CD4-positive, alpha-beta T cell (primary cell): ENCODE data around the gene STAMBP. TPM values are rescaled to one million over a fixed set of nuclear protein-coding genes. Genes with fewer than 3 reads are reported as not detected.

Experiments
- ATAC-seq: fragments of 200-7000 bp; cut with Tn5 transposase; one replicate; pipeline ENCODE4 v1.10.0; 2022; ENCODE audit warnings: mild to moderate bottlenecking; ENCODE audit not compliant: poor library complexity
- CTCF ChIA-PET: fragments of 350-600 bp; sonication (Branson Sonifier 250); formaldehyde crosslinking; loops from one replicate; lab custom pipeline; 2021; ENCODE audit warnings: antibody characterized with exemption, inconsistent platforms; lab: Charles Lee
- POLR2A ChIA-PET: fragments of 350-600 bp; sonication (Branson Sonifier 250); formaldehyde crosslinking; loops from one replicate; lab custom pipeline; 2021; ENCODE audit warnings: antibody characterized with exemption, inconsistent platforms; lab: Charles Lee
- DNase-seq, 14 experiments: peaks; one replicate each; pipeline ENCODE4 v3.0.0-alpha.2; 2013 to 2020; ENCODE audit warnings: mixed read lengths in 2 of 14
- H3K27ac ChIP-seq, 2 donors: one replicate each; pipeline versions ENCODE4 v1.5.1 to v1.7.0; 2013; ENCODE audit warnings: low read length in 2 of 2, low read depth in 1 of 2, mild to moderate bottlenecking in 1 of 2
- H3K27me3 ChIP-seq, 2 experiments: 1 replicate in 1 of 2; 2 replicates in 1 of 2; pipeline versions ENCODE4 v1.6.1 to v1.7.0; 2013; ENCODE audit warnings: low read length in 2 of 2, control low read depth in 1 of 2, mild to moderate bottlenecking in 1 of 2, moderate library complexity in 1 of 2; ENCODE audit not compliant: insufficient read depth in 2 of 2, control insufficient read depth in 1 of 2
- H3K36me3 ChIP-seq: one replicate; pipeline ENCODE4 v1.6.1; 2013; ENCODE audit warnings: low read length, control low read depth; ENCODE audit not compliant: insufficient read depth
- H3K4me1 ChIP-seq: one replicate; pipeline ENCODE4 v1.6.1; 2013; ENCODE audit warnings: low read length, control low read depth; ENCODE audit not compliant: insufficient read depth
- H3K4me3 ChIP-seq: one replicate; pipeline ENCODE4 v1.5.1; 2013; ENCODE audit warnings: mild to moderate bottlenecking, low read length, moderate library complexity
- H3K9me3 ChIP-seq, 2 experiments: 1 replicate in 1 of 2; 2 replicates in 1 of 2; pipeline versions ENCODE4 v1.6.1 to v1.7.0; 2013; ENCODE audit warnings: low read length in 2 of 2, mild to moderate bottlenecking in 2 of 2, control low read depth in 1 of 2, moderate library complexity in 1 of 2; ENCODE audit not compliant: control insufficient read depth in 1 of 2, insufficient read depth in 1 of 2
- H3K27ac Mint-ChIP-seq: one replicate; pipeline ENCODE4 v1.8.0; 2020; ENCODE audit warnings: mixed read lengths
- H3K27me3 Mint-ChIP-seq: one replicate; pipeline ENCODE4 v1.8.0; 2021; ENCODE audit warnings: mixed read lengths
- H3K36me3 Mint-ChIP-seq: one replicate; pipeline ENCODE4 v1.8.0; 2021; ENCODE audit warnings: low read depth, mixed read lengths
- H3K4me1 Mint-ChIP-seq: one replicate; pipeline ENCODE4 v1.8.0; 2021; ENCODE audit warnings: low read depth, mixed read lengths
- H3K4me3 Mint-ChIP-seq: one replicate; pipeline ENCODE4 v1.8.0; 2020; ENCODE audit warnings: mild to moderate bottlenecking, mixed read lengths
- H3K9me3 Mint-ChIP-seq: one replicate; pipeline ENCODE4 v1.8.0; 2020; ENCODE audit warnings: mixed read lengths
- intact Hi-C, 2 experiments: fragments of 100-400 bp; cut with DNase I in 1 of 2; cut with micrococcal nuclease in 1 of 2; formaldehyde crosslinking; loops; one replicate each; pipeline versions ENCODE4 v1.15.1 to v1.9.0; 2023 to 2025; cut with DNase I, micrococcal nuclease
- total RNA-seq, 174 experiments: library from RNA in 2 of 174; stranded (reverse) in 2 of 174; gene quantifications; one replicate each; pipeline ENCODE4 v1.2.3 and lab custom pipeline; 2021 to 2026
- TF ChIP-seq, protein P1 (sequence below): fragments of 200-600 bp; IDR thresholded peaks from one replicate; pipeline ENCODE4 v1.8.0; 2022; ENCODE audit warnings: antibody characterized with exemption, mild to moderate bottlenecking

The STAMBP gene
- total RNA-seq, 2 experiments from 2014 or later = 11.3 to 13.8 TPM

- Histone ChIP-seq H3K27me3 (no peaks in the 10 kb centered on the region), H3K27ac (no peak overlapping the region), H3K4me3 (no peak overlapping the region), H3K4me1 (no peaks in the 10 kb centered on the region), H3K36me3 (no peaks in the 10 kb centered on the region), H3K9me3 (no peaks in the 10 kb centered on the region)
- ATAC-seq (no peak), DNase-seq (no peak)
- TF ChIP-seq, protein P1, sequence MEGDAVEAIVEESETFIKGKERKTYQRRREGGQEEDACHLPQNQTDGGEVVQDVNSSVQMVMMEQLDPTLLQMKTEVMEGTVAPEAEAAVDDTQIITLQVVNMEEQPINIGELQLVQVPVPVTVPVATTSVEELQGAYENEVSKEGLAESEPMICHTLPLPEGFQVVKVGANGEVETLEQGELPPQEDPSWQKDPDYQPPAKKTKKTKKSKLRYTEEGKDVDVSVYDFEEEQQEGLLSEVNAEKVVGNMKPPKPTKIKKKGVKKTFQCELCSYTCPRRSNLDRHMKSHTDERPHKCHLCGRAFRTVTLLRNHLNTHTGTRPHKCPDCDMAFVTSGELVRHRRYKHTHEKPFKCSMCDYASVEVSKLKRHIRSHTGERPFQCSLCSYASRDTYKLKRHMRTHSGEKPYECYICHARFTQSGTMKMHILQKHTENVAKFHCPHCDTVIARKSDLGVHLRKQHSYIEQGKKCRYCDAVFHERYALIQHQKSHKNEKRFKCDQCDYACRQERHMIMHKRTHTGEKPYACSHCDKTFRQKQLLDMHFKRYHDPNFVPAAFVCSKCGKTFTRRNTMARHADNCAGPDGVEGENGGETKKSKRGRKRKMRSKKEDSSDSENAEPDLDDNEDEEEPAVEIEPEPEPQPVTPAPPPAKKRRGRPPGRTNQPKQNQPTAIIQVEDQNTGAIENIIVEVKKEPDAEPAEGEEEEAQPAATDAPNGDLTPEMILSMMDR = no peak
- Mint-ChIP-seq H3K4me3 (no peak overlapping the region), H3K4me1 (no peaks in the 10 kb centered on the region), H3K27ac (no peak overlapping the region), H3K36me3 (no peaks in the 10 kb centered on the region), H3K27me3 (no peaks in the 10 kb centered on the region), H3K9me3 (no peaks in the 10 kb centered on the region)
- ChIA-PET POLR2A (no interaction called here), CTCF (no interaction called here)
- intact Hi-C loops = loop anchor here in 1 of 2 experiments (10.0 kb wide), 1 partner anchor 95 kb away; the partner anchor contains the start of gene STAMBP
These were observed 91.0 kb downstream of the STAMBP start for GRCh38 chr2:73919596-73920228.

- Mint-ChIP-seq H3K4me3 (no peak overlapping the region), H3K9me3 (no peaks in the 10 kb centered on the region), H3K36me3 (no peaks in the 10 kb centered on the region), H3K27me3 (no peaks in the 10 kb centered on the region), H3K4me1 (peaks cover under 1% of the 10 kb centered on the region), H3K27ac (no peak overlapping the region)
- TF ChIP-seq, protein P1 = no peak
- ATAC-seq = peak; percentile 78
- POLR2A ChIA-PET = no interaction called here
- H3K9me3 ChIP-seq = no peaks in the 10 kb centered on the region
- no peak overlapping the region for H3K4me3 ChIP-seq
- intact Hi-C loops = loop anchor here in 1 of 2 experiments (10.0 kb wide), 1 partner anchor 96 kb away; the partner anchor contains the start of gene STAMBP
- peaks cover 2% of the 10 kb centered on the region for H3K4me1 ChIP-seq
- no peaks in the 10 kb centered on the region for H3K27me3 ChIP-seq
- peak in 10 of 14 experiments; percentile 12 to 67 (median 26) for DNase-seq
- CTCF ChIA-PET = no interaction called here
- H3K27ac ChIP-seq = no peak overlapping the region
- no peaks in the 10 kb centered on the region for H3K36me3 ChIP-seq
These were observed 92.1 kb downstream of the STAMBP start for GRCh38 chr2:73920577-73921545.

DNA sequence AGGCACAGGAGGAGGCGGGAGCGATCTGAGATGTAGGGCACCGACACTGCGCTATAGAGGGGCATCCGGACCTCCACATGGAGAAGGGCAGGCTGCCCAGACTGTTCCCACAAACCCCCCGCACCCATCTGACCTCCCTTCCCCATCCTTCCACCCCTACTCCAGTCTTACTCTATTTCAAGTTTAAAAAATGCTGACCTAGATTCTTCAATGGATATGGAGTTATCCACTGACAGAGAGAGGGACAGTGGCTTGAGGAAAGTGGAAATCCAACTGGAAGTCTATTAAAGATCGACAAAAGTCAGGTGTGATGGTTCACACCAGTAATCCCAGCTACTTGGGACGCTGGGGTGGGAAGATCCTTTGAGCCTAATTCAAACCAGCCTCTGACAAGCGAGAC is 92.8 kb downstream of the STAMBP start:
- no peak overlapping the region for H3K27ac Mint-ChIP-seq

More for the DNA sequence above, 92.8 kb downstream of the STAMBP start:
- no peaks in the 10 kb centered on the region for H3K9me3 Mint-ChIP-seq
- H3K4me3 Mint-ChIP-seq = no peak overlapping the region
- no peak for DNase-seq
- Histone ChIP-seq H3K27ac (no peak overlapping the region), H3K9me3 (no peaks in the 10 kb centered on the region), H3K4me1 (peaks cover 4% of the 10 kb centered on the region), H3K27me3 (no peaks in the 10 kb centered on the region), H3K36me3 (no peaks in the 10 kb centered on the region), H3K4me3 (no peak overlapping the region)
- intact Hi-C loops = loop anchor here in 1 of 2 experiments (10.0 kb wide), 1 partner anchor 97 kb away; the partner anchor contains the start of gene STAMBP
- peaks cover 7% of the 10 kb centered on the region for H3K4me1 Mint-ChIP-seq
- no peaks in the 10 kb centered on the region for H3K27me3 Mint-ChIP-seq
- TF ChIP-seq, protein P1 = no peak
- ChIA-PET POLR2A (no interaction called here), CTCF (no interaction called here)
- peaks cover under 1% of the 10 kb centered on the region for H3K36me3 Mint-ChIP-seq
- ATAC-seq = no peak
